ENCODE measurements around the gene CLASP2. TPM values are rescaled to one million over a fixed set of nuclear protein-coding genes. Genes with fewer than 3 reads are reported as not detected.

Gene CLASP2
- total and polyA plus RNA-seq, 9 donors = 14.5 to 71.2 (median 66.0) TPM

DNA sequence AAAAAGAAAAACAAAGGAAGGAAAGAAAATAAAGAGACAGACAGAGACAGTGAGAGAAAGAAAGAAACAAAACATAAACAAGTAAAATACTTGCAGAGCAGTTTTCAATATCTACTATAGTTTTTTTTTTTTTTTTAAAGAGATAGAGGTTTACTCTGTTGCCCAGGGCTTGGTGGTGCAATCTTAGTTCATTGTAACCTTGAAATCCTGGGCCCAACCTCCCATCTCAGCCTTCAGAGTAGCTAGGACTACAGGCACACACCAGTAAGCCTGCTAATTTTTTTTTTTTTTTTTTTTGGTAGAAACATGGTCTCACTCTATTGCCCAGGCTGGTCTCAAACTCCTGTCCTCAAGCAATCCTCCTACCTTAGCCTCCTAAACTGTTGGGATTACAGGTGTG lies 23.1 kb downstream of the CLASP2 start:
- H3K4me3 ChIP-seq = no peak overlapping the region
- H3K4me1 ChIP-seq (ENCODE audit: insufficient read depth) = no peaks in the 10 kb centered on the region
- intact Hi-C loops (cut with DNase I) = no loop called here
- TF ChIP-seq EP300 (IDR thresholded peaks at IDR 0.05) (no peak), POLR2A (IDR thresholded peaks at IDR 0.05) (no peak)
- TF ChIP-seq, protein P1, sequence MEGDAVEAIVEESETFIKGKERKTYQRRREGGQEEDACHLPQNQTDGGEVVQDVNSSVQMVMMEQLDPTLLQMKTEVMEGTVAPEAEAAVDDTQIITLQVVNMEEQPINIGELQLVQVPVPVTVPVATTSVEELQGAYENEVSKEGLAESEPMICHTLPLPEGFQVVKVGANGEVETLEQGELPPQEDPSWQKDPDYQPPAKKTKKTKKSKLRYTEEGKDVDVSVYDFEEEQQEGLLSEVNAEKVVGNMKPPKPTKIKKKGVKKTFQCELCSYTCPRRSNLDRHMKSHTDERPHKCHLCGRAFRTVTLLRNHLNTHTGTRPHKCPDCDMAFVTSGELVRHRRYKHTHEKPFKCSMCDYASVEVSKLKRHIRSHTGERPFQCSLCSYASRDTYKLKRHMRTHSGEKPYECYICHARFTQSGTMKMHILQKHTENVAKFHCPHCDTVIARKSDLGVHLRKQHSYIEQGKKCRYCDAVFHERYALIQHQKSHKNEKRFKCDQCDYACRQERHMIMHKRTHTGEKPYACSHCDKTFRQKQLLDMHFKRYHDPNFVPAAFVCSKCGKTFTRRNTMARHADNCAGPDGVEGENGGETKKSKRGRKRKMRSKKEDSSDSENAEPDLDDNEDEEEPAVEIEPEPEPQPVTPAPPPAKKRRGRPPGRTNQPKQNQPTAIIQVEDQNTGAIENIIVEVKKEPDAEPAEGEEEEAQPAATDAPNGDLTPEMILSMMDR (IDR thresholded peaks at IDR 0.05) = no peak
- no peak for DNase-seq
- no peaks in the 10 kb centered on the region for H3K9me3 ChIP-seq
- H3K36me3 ChIP-seq = no peaks in the 10 kb centered on the region
- H3K27ac ChIP-seq = no peak overlapping the region
- H3K27me3 ChIP-seq = no peaks in the 10 kb centered on the region

DNA sequence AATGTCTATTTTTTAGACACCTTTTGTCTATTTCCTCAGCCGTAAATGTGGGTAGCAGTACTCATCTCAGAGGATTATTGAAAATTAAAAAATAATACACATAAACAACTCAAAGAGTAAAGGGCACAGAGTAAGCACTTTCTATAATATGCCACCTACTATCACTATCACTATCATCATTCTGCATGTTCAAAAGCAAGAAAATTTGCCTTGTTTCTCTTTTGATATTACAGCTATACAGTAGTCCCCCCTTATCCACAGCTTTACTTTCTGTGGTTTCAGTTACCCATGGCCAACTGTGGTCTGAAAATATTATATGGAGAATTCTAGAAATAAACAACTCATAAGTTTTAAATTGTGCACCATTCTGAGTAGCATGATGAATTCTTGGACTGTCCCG lies 27.7 kb downstream of the CLASP2 start:
- no peaks in the 10 kb centered on the region for H3K4me1 ChIP-seq (ENCODE audit: insufficient read depth)

DNA sequence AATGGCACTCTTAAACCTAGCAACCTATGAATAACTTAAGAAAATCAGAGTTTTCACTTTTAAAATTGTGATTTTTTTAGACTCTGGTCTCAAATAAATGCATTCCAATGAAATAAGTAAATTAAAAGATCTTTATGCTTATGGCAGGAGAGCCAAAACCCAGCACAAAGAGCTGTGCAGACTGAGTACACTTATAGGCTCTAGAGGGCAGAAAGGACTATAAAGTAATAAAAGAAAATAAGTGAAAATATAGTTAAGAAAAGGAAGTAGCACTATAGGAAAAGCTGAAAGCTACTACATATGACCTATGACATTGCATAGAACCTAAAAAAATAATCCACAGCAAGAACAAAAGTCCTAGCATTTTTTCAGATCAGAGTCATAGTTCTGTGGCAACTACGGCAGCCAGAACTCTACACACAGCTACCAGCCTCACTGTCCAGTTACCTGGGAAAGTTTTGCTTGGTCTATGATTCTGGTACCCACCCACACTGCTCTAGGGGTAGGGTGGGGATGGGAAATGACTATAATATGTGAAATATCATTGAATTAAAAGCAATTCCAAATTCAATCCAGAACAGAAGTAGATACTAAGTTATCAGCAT lies 30.5 kb downstream of the CLASP2 start:
- Histone ChIP-seq H3K4me1 (ENCODE audit: insufficient read depth) (no peaks in the 10 kb centered on the region), H3K27me3 (no peaks in the 10 kb centered on the region), H3K4me3 (no peak overlapping the region), H3K9me3 (no peaks in the 10 kb centered on the region), H3K36me3 (no peaks in the 10 kb centered on the region), H3K27ac (no peak overlapping the region)
- intact Hi-C loops (cut with DNase I) = no loop called here
- DNase-seq = no peak
- TF ChIP-seq EP300 (IDR thresholded peaks at IDR 0.05) = no peak
- TF ChIP-seq, protein P1 (IDR thresholded peaks at IDR 0.05) = no peak
- no peak for TF ChIP-seq POLR2A (IDR thresholded peaks at IDR 0.05)
- WGBS, 3 donors = 74 to 76% (median 74%) methylated on average over 1 of the region's 1 CpG

More for the DNA sequence above, 27.7 kb downstream of the CLASP2 start:
- no peak for DNase-seq
- Histone ChIP-seq H3K27ac (no peak overlapping the region), H3K27me3 (no peaks in the 10 kb centered on the region), H3K36me3 (no peaks in the 10 kb centered on the region), H3K9me3 (no peaks in the 10 kb centered on the region), H3K4me3 (no peak overlapping the region)
- 97 to 99% (median 98%) methylated on average over 2 of the region's 2 CpGs for WGBS, 3 donors
- TF ChIP-seq EP300 (IDR thresholded peaks at IDR 0.05) = no peak
- TF ChIP-seq, protein P1 (IDR thresholded peaks at IDR 0.05) = no peak
- intact Hi-C loops (cut with DNase I) = no loop called here

DNA sequence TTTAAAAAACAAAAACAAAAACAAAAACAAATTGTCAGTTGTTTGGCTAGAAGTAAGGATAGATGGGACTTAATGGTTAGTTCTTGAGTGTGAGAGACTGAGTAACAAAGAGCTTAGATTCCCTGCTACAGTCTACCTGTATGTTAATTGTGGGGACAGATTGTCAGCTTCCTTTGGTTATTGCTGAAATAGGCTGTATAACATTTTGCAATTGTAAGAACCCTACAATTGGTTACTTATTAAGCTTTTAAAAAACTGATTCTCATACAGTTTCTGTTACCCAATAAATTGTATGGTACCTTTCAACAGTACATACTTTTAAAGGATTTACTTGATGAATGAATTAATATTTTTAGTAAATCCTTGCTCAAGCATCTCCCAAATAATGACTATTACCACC lies 35.3 kb downstream of the CLASP2 start:
- no peak overlapping the region for H3K4me3 ChIP-seq
- no peaks in the 10 kb centered on the region for H3K27me3 ChIP-seq
- DNase-seq = no peak
- no peak for TF ChIP-seq POLR2A (IDR thresholded peaks at IDR 0.05)
- TF ChIP-seq, protein P1 (IDR thresholded peaks at IDR 0.05) = no peak
- no peak for TF ChIP-seq EP300 (IDR thresholded peaks at IDR 0.05)
- intact Hi-C loops (cut with DNase I) = no loop called here
- no peak overlapping the region for H3K27ac ChIP-seq
- H3K36me3 ChIP-seq = no peaks in the 10 kb centered on the region
- no peaks in the 10 kb centered on the region for H3K4me1 ChIP-seq (ENCODE audit: insufficient read depth)
- no peaks in the 10 kb centered on the region for H3K9me3 ChIP-seq
